Endothelial cell of umbilical vein (primary cell): ENCODE results near the gene SLAIN2.

Source experiments
- CTCF ChIP-seq, 2 donors: IDR thresholded peaks; 1 replicate in 1 of 2; 2 replicates in 1 of 2; pipeline ENCODE4 v1.5.1; 2011; ENCODE audit warnings: low read length in 2 of 2, mild to moderate bottlenecking in 2 of 2, moderate library complexity in 2 of 2, control low read depth in 1 of 2, inconsistent platforms in 1 of 2, low read depth in 1 of 2; ENCODE audit not compliant: insufficient read depth in 1 of 2; ENCODE audit errors: extremely low read depth in 1 of 2
- EZH2 ChIP-seq: IDR thresholded peaks from 2 replicates; pipeline ENCODE4 v1.6.1; 2012; ENCODE audit warnings: borderline replicate concordance, low read depth, mild to moderate bottlenecking, moderate library complexity, low read length, inconsistent platforms; ENCODE audit not compliant: severe bottlenecking
- FOS ChIP-seq: IDR thresholded peaks from 2 replicates; pipeline ENCODE4 v1.6.1; 2011; ENCODE audit warnings: mild to moderate bottlenecking, low read length, moderate library complexity, borderline replicate concordance; ENCODE audit not compliant: insufficient read depth
- GATA2 ChIP-seq: IDR thresholded peaks from 2 replicates; pipeline ENCODE4 v1.7.0; 2011; ENCODE audit warnings: low read depth, mild to moderate bottlenecking, moderate library complexity, mixed read lengths, low read length; ENCODE audit not compliant: insufficient read length, insufficient read depth
- MAX ChIP-seq: IDR thresholded peaks from 2 replicates; pipeline ENCODE4 v1.6.1; 2011; ENCODE audit not compliant: insufficient read depth, insufficient read length
- POLR2A ChIP-seq: IDR thresholded peaks from 2 replicates; pipeline ENCODE4 v1.6.1; 2012; ENCODE audit warnings: low read depth, mild to moderate bottlenecking, control low read depth, low read length
- POLR2AphosphoS5 ChIP-seq: IDR thresholded peaks from 2 replicates; pipeline ENCODE4 v1.6.1; 2012; ENCODE audit warnings: low read depth, mild to moderate bottlenecking, control low read depth, low read length, moderate library complexity; ENCODE audit not compliant: insufficient read depth

- TF ChIP-seq POLR2AphosphoS5, result no peak
- TF ChIP-seq CTCF (IDR thresholded peaks at IDR 0.05; ENCODE audit: extremely low read depth in 1 of 2, insufficient read depth in 1 of 2, low read depth in 1 of 2, low read length in 2 of 2), result no peak
- no peak for TF ChIP-seq EZH2
- TF ChIP-seq MAX, result no peak
- no peak for TF ChIP-seq POLR2A
- TF ChIP-seq GATA2, result no peak
- no peak for TF ChIP-seq FOS
These were observed 105.3 kb downstream of the SLAIN2 start for GRCh38 chr4:48446642-48447041.
